ENCODE measurements around the gene ALKBH5.

DNA sequence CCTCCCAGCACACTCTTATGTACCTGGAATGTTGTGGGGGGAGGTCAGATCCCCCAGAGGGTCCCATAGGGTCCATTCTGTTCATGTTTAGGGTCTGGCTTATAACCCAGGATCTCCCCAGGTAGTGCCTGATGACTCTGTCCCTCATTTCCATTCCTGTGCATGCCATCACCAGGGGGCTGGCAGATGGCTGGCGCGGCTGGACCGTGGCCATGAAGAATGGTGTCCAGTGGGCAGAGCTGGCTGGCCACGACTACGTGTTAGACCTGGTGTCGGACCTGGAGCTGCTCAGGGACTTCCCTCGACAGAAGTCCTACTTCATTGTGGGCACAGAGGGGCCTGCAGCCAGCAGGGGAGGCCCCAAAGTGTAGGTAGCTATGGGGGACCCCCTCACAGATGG, 35.0 kb upstream of the ALKBH5 start:
- TF ChIP-seq FOSL1 (IDR thresholded peaks at IDR 0.05; ENCODE audit: insufficient read depth, low read depth, low read length) (no peak), EP300 (IDR thresholded peaks at IDR 0.05; ENCODE audit: borderline replicate concordance in 1 of 2, low read depth in 2 of 2, low read length in 2 of 2) (no peak), EZH2 (IDR thresholded peaks at IDR 0.05; ENCODE audit: low read depth, low read length, severe bottlenecking) (no peak), JUND (IDR thresholded peaks at IDR 0.05; ENCODE audit: low read length) (no peak), POLR2A (IDR thresholded peaks at IDR 0.05; ENCODE audit: control extremely low read depth in 1 of 2, low read depth in 2 of 2, low read length in 2 of 2) (no peak), TCF12 (IDR thresholded peaks at IDR 0.05; ENCODE audit: low read depth, low read length) (no peak), JUN (IDR thresholded peaks at IDR 0.05; ENCODE audit: low read depth, low read length) (no peak), POLR2AphosphoS5 (IDR thresholded peaks at IDR 0.05; ENCODE audit: low read depth, low read length) (no peak), TBP (IDR thresholded peaks at IDR 0.05; ENCODE audit: low read depth, low read length) (no peak), KDM1A (IDR thresholded peaks at IDR 0.05; ENCODE audit: borderline replicate concordance, low read length) (no peak)
- TF ChIP-seq, protein P1, sequence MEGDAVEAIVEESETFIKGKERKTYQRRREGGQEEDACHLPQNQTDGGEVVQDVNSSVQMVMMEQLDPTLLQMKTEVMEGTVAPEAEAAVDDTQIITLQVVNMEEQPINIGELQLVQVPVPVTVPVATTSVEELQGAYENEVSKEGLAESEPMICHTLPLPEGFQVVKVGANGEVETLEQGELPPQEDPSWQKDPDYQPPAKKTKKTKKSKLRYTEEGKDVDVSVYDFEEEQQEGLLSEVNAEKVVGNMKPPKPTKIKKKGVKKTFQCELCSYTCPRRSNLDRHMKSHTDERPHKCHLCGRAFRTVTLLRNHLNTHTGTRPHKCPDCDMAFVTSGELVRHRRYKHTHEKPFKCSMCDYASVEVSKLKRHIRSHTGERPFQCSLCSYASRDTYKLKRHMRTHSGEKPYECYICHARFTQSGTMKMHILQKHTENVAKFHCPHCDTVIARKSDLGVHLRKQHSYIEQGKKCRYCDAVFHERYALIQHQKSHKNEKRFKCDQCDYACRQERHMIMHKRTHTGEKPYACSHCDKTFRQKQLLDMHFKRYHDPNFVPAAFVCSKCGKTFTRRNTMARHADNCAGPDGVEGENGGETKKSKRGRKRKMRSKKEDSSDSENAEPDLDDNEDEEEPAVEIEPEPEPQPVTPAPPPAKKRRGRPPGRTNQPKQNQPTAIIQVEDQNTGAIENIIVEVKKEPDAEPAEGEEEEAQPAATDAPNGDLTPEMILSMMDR (IDR thresholded peaks at IDR 0.05; ENCODE audit: control extremely low read depth in 1 of 3, insufficient read depth in 1 of 3, low read depth in 1 of 3, low read length in 3 of 3), result no peak
